MM.1S (cell line): ENCODE results near the gene PSMA5.

Source experiments
- EZH2 ChIP-seq: fragments of 300-600 bp; sonication (generic); optimal IDR thresholded peaks from 2 replicates; pipeline ENCODE3; 2017; ENCODE audit warnings: low read depth, mild to moderate bottlenecking, antibody characterized with exemption, low read length, mixed read lengths
- EZH2phosphoT487 ChIP-seq: fragments of 300-600 bp; sonication (generic); IDR thresholded peaks from 2 replicates; pipeline ENCODE4 v1.6.1; 2018; ENCODE audit warnings: antibody characterized with exemption, low read length
- TF ChIP-seq, protein P1 (sequence below): fragments of 300-600 bp; sonication (generic); IDR thresholded peaks from 2 replicates; pipeline ENCODE4 v1.5.1; 2016; ENCODE audit warnings: antibody characterized with exemption, low read length, mixed read lengths

DNA sequence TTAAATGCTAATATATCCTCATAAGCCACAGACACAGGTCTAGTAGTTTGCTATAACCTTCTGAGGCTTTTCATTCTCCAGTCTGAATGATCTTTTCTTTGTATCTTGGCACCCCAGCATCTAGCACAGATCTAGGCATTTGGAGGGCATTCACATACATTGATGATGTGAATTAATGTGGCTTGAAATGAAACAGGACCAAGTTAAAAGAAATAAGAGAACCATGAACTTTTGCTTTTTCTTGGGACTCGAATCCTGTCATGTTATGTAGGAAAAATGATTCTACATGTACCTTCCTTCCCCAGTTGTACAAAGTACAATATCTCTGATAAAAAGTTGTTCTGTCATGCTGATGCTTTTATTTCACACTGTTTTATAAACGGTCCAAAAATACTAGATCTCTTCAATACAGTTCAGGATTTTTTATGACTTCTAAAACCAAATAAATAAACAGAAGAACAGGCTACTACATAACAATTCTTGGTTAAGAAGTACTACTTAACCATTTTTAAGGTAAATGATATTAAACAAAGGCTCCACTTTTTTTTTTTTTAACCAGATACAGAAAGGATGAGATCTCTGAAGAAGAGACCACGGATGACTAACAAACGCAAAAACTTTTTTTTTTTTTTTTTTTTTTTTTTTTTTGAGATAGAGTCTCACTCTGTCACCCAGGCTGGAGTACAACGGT lies 31.5 kb downstream of the PSMA5 start:
- TF ChIP-seq, protein P1, sequence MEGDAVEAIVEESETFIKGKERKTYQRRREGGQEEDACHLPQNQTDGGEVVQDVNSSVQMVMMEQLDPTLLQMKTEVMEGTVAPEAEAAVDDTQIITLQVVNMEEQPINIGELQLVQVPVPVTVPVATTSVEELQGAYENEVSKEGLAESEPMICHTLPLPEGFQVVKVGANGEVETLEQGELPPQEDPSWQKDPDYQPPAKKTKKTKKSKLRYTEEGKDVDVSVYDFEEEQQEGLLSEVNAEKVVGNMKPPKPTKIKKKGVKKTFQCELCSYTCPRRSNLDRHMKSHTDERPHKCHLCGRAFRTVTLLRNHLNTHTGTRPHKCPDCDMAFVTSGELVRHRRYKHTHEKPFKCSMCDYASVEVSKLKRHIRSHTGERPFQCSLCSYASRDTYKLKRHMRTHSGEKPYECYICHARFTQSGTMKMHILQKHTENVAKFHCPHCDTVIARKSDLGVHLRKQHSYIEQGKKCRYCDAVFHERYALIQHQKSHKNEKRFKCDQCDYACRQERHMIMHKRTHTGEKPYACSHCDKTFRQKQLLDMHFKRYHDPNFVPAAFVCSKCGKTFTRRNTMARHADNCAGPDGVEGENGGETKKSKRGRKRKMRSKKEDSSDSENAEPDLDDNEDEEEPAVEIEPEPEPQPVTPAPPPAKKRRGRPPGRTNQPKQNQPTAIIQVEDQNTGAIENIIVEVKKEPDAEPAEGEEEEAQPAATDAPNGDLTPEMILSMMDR, result no peak
- TF ChIP-seq EZH2phosphoT487 (no peak), EZH2 (no peak)
